Activated CD4-positive, alpha-beta T cell treated with anti-CD3 and anti-CD28 coated beads, Interleukin-2, amount 10 ng/mL, durations not matched to agents 24 days and 14 days (primary cell): ENCODE results near the gene PAQR7. TPM values are rescaled to one million over a fixed set of nuclear protein-coding genes. Genes with fewer than 3 reads are reported as not detected.
A peak's percentile ranks its signal among the peaks of the same experiment; 100 is the strongest.

Experiments
- DNase-seq: peaks from one replicate; pipeline ENCODE4 v3.0.0; 2022
- H3K27ac Mint-ChIP-seq: one replicate; pipeline ENCODE4 v1.8.0; 2022; ENCODE audit warnings: mild to moderate bottlenecking, mixed read lengths
- H3K27me3 Mint-ChIP-seq: one replicate; pipeline ENCODE4 v1.8.0; 2022; ENCODE audit warnings: mixed read lengths
- H3K36me3 Mint-ChIP-seq: one replicate; pipeline ENCODE4 v1.8.0; 2022; ENCODE audit warnings: low read depth, mild to moderate bottlenecking, mixed read lengths
- H3K4me1 Mint-ChIP-seq: one replicate; pipeline ENCODE4 v1.8.0; 2021; ENCODE audit warnings: mixed read lengths
- H3K4me3 Mint-ChIP-seq: one replicate; pipeline ENCODE4 v1.8.0; 2022; ENCODE audit warnings: mild to moderate bottlenecking, moderate library complexity, mixed read lengths
- H3K9me3 Mint-ChIP-seq: one replicate; pipeline ENCODE4 v1.8.0; 2021; ENCODE audit warnings: mixed read lengths
- intact Hi-C: fragments of 100-400 bp; cut with micrococcal nuclease; formaldehyde crosslinking; loops from one replicate; pipeline ENCODE4 v1.15.1; 2023
- total RNA-seq: library from RNA; stranded (reverse); gene quantifications from 2 replicates; pipeline ENCODE4 v1.2.3, GENCODE V29; 2022

Gene PAQR7
- total RNA-seq, 1 donor from 2014 or later: 6.8 TPM

DNA sequence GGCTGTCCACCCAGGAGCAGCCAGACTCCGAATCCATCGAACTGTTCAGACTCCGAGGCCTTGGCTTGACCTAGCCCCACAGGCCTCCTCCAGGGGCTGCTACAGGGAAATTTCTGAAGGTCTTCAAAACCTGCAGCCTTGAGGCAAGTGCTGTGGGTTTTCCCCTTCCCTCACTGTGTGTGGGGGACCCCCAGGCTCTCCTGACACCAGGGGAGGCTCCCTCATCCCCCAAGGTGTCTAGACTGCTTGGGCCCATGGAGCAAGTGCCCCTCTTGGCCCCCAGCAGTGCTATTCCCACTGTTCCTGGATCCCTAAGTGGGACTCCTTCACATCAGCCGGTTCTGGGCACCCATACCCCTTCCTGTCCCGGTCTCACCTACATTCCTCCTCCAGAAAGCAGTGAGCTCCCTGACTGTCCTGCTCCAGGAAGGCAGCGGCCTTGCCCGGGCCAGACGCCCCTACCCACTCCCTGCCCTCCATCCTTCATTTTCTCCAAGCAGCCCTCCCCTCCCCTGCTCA, 814 bp downstream of the PAQR7 start:
- DNase-seq: no peak
- intact Hi-C loops: loop anchor here (2.0 kb wide), 1 partner anchor 14 kb away; no protein-coding TSS in a partner anchor
- H3K9me3 Mint-ChIP-seq: no peaks in the 10 kb centered on the region

DNA sequence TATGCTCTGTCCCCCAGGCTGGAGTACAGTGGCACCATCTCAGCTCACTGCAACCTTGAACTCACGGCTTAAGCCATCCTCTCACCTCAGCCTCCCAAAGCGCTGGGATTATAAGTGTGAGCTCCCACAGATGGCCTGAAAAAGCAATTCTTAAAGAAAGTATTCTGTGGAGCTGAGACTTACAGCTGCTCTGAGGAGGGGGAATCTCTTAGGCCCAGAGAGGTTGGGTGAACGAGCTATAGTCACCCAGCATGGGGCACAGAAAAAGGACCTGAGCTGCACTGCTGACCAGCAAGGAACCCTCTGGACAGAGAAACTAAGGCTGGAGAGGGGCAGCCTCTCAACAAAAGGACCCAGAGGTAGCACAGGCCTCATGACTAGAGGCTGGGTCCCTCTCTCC, 1.3 kb downstream of the PAQR7 start:
- DNase-seq: no peak
- peaks cover 20% of the 10 kb centered on the region for H3K27me3 Mint-ChIP-seq
- H3K9me3 Mint-ChIP-seq: no peaks in the 10 kb centered on the region
- peaks cover 5% of the 10 kb centered on the region for H3K4me1 Mint-ChIP-seq
- H3K4me3 Mint-ChIP-seq: peak overlapping the region; percentile 7
- intact Hi-C loops: loop anchor here (2.0 kb wide), 1 partner anchor 13 kb away; no protein-coding TSS in a partner anchor
- peaks cover 2% of the 10 kb centered on the region for H3K36me3 Mint-ChIP-seq
- no peak overlapping the region for H3K27ac Mint-ChIP-seq

More for the DNA sequence above, 814 bp downstream of the PAQR7 start:
- Mint-ChIP-seq H3K36me3 (peaks cover 2% of the 10 kb centered on the region), H3K27me3 (peaks cover 20% of the 10 kb centered on the region), H3K4me1 (peaks cover 5% of the 10 kb centered on the region), H3K27ac (peak overlapping the region; percentile 58), H3K4me3 (peak overlapping the region; percentile 93)

DNA sequence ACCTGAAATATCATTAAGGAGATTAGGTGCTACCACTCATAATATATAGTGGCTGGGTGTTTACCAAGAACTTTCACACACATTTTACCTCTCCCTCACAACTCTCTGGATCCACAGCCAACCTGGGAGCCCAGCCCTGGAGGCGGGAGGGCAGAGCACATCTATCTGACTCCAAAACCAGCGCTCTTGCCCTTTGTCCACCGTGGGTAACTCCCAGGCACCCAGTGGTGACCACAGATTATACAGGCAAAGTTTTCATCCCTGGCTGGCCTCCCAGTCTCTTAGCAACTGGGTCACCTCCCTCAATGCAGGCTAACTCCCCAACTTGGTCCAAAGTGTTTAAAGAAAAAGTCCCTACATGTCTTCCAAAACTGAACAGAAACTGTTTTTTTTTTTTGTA, 2.4 kb downstream of the PAQR7 start:
- Mint-ChIP-seq H3K36me3 (peaks cover 2% of the 10 kb centered on the region), H3K4me1 (peaks cover 5% of the 10 kb centered on the region), H3K27me3 (peaks cover 20% of the 10 kb centered on the region), H3K9me3 (no peaks in the 10 kb centered on the region), H3K27ac (no peak overlapping the region), H3K4me3 (no peak overlapping the region)
- DNase-seq: no peak
- intact Hi-C loops: no loop called here

GRCh38 chr1:25872713-25873112, 2.8 kb downstream of the PAQR7 start:
- no peaks in the 10 kb centered on the region for H3K9me3 Mint-ChIP-seq
- no peak overlapping the region for H3K4me3 Mint-ChIP-seq
- no peak for DNase-seq
- H3K27me3 Mint-ChIP-seq: peaks cover 18% of the 10 kb centered on the region
- H3K36me3 Mint-ChIP-seq: peaks cover 2% of the 10 kb centered on the region
- H3K4me1 Mint-ChIP-seq: peaks cover 5% of the 10 kb centered on the region
- intact Hi-C loops: no loop called here
- no peak overlapping the region for H3K27ac Mint-ChIP-seq

DNA sequence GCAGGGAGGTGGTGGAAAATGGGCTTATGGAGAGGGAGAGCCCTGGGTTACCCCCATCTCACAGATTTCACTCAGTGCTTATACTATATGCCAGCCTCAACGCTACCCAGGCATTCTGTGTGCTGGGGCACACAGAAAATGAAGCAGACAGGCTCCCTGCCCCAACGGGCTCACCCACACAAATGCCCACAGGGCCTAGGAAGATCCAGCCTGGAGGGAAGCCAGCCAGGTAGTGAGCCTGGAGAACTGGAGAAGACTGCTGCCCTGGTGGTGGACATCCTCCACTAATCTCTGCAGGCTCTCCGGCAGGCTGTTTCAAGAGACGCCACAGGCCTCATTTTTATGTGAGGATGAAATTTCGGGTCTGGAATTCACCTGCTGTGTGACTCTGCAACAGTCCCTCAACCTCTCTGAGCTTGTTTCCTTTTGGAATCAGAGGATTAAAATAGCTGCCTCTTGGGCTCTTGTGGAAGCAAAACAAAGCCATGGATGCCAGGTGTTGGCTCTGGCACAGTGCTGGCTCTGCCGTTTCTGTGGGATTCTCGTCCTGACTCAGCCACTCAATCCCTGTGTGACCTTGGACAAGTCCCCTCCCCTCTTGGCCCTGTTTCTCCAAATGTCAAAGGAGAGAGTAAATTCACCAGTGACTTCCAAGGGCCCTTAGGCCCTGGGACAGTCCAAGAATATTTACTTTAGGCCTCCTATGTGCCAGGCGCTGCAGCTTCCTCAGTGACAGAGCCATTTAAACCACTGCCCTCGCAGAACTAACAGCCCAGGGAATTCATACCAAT, 3.6 kb downstream of the PAQR7 start:
- Mint-ChIP-seq H3K27me3 (peaks cover 14% of the 10 kb centered on the region), H3K27ac (no peak overlapping the region), H3K4me3 (no peak overlapping the region), H3K36me3 (peaks cover 2% of the 10 kb centered on the region), H3K4me1 (peaks cover 5% of the 10 kb centered on the region), H3K9me3 (no peaks in the 10 kb centered on the region)
- intact Hi-C loops: no loop called here
- DNase-seq: no peak

GRCh38 chr1:25871086-25871703, 4.3 kb downstream of the PAQR7 start:
- no peak overlapping the region for H3K27ac Mint-ChIP-seq
- peaks cover 3% of the 10 kb centered on the region for H3K4me1 Mint-ChIP-seq
- H3K9me3 Mint-ChIP-seq: no peaks in the 10 kb centered on the region
- intact Hi-C loops: no loop called here
- no peak overlapping the region for H3K4me3 Mint-ChIP-seq
- H3K36me3 Mint-ChIP-seq: peaks cover 2% of the 10 kb centered on the region
- H3K27me3 Mint-ChIP-seq: peaks cover 7% of the 10 kb centered on the region
- DNase-seq: no peak

- Mint-ChIP-seq H3K4me1 (peaks cover 3% of the 10 kb centered on the region), H3K9me3 (no peaks in the 10 kb centered on the region), H3K36me3 (peaks cover 2% of the 10 kb centered on the region), H3K27ac (no peak overlapping the region), H3K27me3 (peaks cover 4% of the 10 kb centered on the region), H3K4me3 (no peak overlapping the region)
- DNase-seq: no peak
- intact Hi-C loops: no loop called here
Observed at GRCh38 chr1:25870614-25871013, 4.9 kb downstream of the PAQR7 start.

DNA sequence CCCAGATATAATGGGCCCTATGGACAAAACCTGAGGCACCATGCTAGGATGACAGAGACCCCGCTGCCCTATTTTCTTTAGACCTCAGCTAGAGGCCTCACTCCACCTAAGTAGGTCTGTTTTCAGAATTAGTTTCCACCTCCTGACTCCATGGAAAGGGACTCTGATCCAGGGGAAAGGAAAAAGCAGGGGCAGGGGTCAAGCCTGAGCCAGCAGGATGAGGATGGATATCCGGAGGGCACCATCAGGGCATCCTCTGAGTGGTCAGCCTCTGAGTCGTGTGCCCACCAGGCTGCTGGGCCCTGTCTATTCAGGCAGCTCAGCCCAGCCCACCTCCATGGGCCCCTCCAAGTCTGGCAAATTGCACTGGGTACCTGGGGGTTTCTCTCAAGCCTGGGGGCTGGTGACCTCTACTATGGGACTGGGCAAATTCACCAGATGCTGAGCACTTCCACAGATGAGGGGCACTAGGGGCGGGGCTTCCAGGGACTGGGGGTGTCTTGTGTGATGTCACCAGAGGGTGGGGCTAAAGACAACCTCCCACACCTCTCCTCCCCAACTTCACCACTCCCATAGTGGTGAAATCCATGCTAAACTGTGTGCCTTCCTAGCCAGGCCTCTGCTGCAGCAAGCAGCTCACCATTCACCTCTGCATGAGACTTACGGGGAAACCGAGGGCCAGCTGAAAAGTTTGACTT, 5.5 kb downstream of the PAQR7 start:
- Mint-ChIP-seq H3K27me3 (peaks cover 2% of the 10 kb centered on the region), H3K4me1 (peaks cover 3% of the 10 kb centered on the region), H3K27ac (no peak overlapping the region), H3K9me3 (no peaks in the 10 kb centered on the region), H3K4me3 (no peak overlapping the region), H3K36me3 (peaks cover 2% of the 10 kb centered on the region)
- no peak for DNase-seq
- intact Hi-C loops: no loop called here

DNA sequence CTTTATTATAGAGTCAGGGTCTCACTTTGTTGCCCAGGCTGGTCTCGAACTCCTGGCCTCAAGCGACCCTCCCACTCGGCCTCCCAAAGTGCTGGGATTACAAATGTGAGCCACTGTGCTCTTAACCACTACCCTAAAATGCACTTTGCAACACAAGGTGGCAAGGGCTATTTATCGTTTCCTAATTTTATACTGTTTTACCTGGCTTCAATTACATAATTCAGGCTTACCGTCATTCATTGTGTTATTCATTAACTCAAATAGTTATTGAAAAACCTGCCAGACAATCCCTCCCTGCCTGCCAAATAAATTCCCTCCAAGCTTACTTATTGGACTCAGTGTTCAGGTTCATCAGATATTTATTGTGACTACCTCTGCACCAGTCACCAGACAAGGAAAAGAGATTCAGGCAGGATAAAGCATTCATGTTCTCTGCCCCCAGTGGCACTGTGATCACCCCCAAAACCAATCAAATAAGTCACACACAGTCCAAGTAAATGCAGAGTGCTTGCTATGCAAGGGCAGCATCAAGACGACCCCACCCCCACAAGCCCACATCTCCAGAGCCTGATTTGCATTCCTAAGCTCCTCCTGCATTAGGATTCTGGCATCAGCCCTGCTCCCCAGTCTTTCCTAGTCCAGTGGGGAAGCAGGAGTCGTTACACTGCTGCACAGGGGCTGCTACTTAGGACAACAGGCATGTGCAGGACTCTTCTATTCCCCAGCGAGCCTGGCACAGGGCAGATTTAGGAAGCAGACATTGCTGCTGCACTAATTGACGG, 8.1 kb downstream of the PAQR7 start:
- H3K27ac Mint-ChIP-seq: no peak overlapping the region
- DNase-seq: no peak

DNA sequence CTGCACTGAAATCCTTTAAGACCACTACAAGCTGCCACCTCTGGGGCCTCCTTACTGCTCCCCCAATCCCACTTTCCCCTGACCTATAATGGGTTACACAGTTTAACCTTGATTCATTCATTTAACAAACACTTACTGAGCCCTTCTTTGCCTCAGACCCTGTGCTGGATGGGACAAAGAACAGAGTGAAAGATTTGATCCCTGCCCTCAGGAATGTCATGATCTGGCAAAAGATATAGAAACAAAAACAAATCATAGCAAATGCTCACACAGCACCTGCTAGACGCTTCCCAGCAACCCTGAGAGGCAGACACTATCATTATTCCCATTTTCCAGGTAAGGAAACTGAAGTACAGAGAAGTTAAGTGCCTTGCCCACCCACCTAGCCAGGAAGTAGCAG, 9.2 kb downstream of the PAQR7 start:
- H3K27me3 Mint-ChIP-seq: no peaks in the 10 kb centered on the region
- H3K36me3 Mint-ChIP-seq: no peaks in the 10 kb centered on the region
- intact Hi-C loops: no loop called here
- no peak overlapping the region for H3K27ac Mint-ChIP-seq
- no peak overlapping the region for H3K4me3 Mint-ChIP-seq
- DNase-seq: no peak
- no peaks in the 10 kb centered on the region for H3K9me3 Mint-ChIP-seq
- H3K4me1 Mint-ChIP-seq: peaks cover 3% of the 10 kb centered on the region

More for the DNA sequence above, 8.1 kb downstream of the PAQR7 start:
- no peak overlapping the region for H3K4me3 Mint-ChIP-seq
- no peaks in the 10 kb centered on the region for H3K36me3 Mint-ChIP-seq
- intact Hi-C loops: no loop called here
- H3K4me1 Mint-ChIP-seq: no peaks in the 10 kb centered on the region
- no peaks in the 10 kb centered on the region for H3K9me3 Mint-ChIP-seq
- no peaks in the 10 kb centered on the region for H3K27me3 Mint-ChIP-seq

DNA sequence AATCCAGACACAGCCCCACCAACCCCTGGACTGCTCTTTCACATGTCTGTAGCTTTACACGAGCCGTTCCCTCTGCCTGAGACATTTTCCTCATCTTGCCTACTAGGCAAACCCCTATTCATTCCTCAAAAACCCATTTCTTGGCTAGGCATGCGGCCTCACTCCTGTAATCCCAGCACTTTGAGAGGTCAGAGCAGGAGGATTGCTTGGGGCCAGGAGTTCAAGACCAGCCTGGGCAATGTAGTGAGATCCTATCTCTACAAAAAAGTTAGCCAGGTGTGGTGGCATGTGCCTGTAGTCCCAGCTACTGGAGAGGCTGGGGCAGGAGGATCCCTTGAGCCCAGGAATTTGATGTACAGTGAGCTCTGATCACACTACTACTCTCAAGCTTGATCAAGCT, 11.1 kb downstream of the PAQR7 start:
- Mint-ChIP-seq H3K9me3 (no peaks in the 10 kb centered on the region), H3K4me3 (no peak overlapping the region), H3K27me3 (no peaks in the 10 kb centered on the region), H3K4me1 (peaks cover 12% of the 10 kb centered on the region), H3K36me3 (no peaks in the 10 kb centered on the region), H3K27ac (no peak overlapping the region)
- DNase-seq: no peak
- intact Hi-C loops: no loop called here

GRCh38 chr1:25863486-25864262, 11.8 kb downstream of the PAQR7 start:
- Mint-ChIP-seq H3K36me3 (no peaks in the 10 kb centered on the region), H3K4me1 (peaks cover 17% of the 10 kb centered on the region), H3K27me3 (no peaks in the 10 kb centered on the region), H3K4me3 (no peak overlapping the region), H3K27ac (no peak overlapping the region), H3K9me3 (no peaks in the 10 kb centered on the region)
- DNase-seq: no peak
- intact Hi-C loops: no loop called here
